NCI-H1930 (cell line): ENCODE measurements around the gene TMEM247.
"Not testable (repeated sequence)": the region's sequence is repeated elsewhere in the genome, so short reads cannot be mapped to it uniquely, and the experiment has no call there.

Experiments used
- DNase-seq, 2 experiments: peaks; one replicate each; lab custom pipeline; 2025; lab: John Stamatoyannopoulos, UW

The TMEM247 gene

GRCh38 chr2:46512185-46512584 is 32.8 kb downstream of the TMEM247 start:
- no peak for DNase-seq

GRCh38 chr2:46514738-46515137 is 35.4 kb downstream of the TMEM247 start:
- DNase-seq = no peak

DNA sequence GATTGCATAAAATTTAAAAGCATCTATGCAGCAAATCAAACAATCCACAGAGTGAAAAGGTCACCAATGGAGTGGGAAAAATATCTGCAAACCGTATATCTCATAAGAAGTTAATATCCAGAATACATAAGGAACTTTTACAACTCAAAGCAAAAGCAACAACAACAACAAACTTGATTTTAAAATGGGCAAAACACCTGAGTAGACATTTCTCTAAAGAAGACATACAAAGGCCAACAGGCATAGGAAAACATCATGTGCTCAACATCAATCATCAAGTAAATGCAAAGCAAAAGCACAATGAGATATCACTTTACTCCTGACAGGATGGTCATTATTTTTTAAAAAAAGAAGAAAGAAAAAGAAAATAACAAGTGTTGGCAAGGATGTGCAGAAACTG is 38.1 kb downstream of the TMEM247 start:
- DNase-seq = no peak

GRCh38 chr2:46518861-46519260 is 39.5 kb downstream of the TMEM247 start:
- no peak for DNase-seq

DNA sequence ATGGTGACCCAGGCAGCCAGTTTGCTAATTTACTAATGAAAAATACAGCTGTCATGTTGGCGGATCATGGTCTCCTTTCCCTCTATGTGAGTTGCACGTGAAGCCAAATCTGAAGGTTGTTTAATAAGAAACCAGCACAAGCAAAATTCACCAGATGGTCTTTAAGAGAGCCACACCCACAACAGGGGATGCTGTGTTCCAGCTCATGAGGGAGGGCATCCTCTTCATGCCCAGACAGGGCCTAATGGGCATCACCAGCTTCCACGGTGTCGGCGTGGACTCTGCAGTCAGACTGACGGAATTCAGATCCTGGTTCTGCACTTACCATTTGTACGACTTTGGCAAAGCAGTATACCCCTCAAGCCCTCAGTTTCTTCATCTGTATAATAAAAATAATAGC is 39.9 kb downstream of the TMEM247 start:
- DNase-seq = no peak

DNA sequence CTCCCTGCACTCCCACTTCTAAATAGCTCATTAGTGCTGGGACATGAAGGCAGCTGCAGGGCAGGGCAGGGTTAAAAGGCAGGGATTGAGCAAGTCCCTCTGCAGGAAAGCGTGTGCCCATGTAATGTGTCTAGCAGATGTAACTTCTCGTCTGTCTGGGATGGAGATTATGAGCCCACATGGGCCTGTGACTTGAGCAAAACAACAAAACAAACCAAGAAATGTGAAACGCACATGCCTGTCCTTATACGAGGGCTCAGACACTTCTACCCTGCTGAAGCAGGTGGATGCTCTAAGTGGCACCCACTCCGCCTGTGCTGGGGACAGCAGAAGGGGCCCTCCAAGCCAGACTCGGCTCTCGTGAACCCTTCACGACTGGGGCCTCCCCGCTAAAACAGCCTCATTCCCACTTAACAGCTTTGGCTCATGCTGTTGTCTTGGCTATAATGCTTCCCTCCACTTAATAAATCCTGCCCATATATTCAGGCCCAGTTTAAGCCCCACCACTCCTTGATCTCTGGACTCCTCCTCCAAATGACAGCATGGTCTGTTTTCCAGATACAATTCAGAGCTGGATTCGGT is 40.9 kb downstream of the TMEM247 start:
- no peak for DNase-seq

DNA sequence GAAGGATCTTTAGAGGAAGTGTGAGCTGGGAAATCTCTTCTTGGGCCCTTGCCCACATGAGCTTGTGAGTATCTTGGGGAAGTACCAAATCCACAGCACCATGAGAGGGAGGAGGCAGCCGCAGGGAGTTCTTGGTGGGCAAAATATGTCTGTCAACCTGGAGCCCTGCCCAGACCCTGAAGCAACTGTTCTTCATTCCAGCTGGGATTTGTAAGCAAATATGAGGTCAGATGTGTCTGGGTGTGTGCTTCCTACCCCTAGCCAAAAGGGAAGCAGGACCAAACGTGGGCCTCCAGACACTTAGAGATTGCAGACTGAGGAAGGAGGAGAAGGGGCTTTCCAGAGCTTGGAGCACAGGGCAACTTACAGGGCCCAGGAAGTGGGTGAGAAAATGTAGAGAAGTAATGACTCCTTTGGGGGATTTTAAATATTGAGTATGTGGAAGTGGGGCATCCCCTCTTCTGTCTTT is 41.9 kb downstream of the TMEM247 start:
- no peak for DNase-seq

- DNase-seq = not testable (repeated sequence)
Observed at GRCh38 chr2:46522385-46522784, 43.0 kb downstream of the TMEM247 start.

GRCh38 chr2:46525522-46526155 is 46.3 kb downstream of the TMEM247 start:
- DNase-seq = no peak

GRCh38 chr2:46528880-46529279 is 49.5 kb downstream of the TMEM247 start:
- no peak for DNase-seq

DNA sequence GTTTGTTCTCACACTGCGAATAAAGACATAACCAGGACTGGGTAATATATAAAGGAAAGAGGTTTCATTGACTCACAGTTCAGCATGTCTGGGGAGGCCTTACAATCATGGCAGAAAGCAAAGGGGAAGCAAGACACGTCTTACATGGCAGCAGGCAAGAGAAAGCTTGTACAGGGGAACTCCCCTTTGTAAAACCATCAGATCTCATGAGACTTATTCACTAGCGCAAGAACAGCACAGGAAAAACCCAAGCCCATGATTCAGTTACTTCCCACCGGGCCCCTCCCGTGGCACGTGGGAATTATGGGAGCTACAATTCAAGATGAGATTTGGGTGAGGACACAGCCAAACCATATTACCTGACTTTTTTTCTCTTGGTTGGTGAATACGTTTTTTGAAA is 51.3 kb downstream of the TMEM247 start:
- DNase-seq = no peak

GRCh38 chr2:46531863-46532262 is 52.5 kb downstream of the TMEM247 start:
- no peak for DNase-seq
